CD4-positive, CD25-positive, alpha-beta regulatory T cell (primary cell): ENCODE data around the gene SETD5. TPM values are rescaled to one million over a fixed set of nuclear protein-coding genes. Genes with fewer than 3 reads are reported as not detected.
"Not testable (repeated sequence)": the region's sequence is repeated elsewhere in the genome, so short reads cannot be mapped to it uniquely, and the experiment has no call there.

Experiments used
- ATAC-seq, 2 donors: fragments of 150-1000 bp; cut with Tn5 transposase; one replicate each; pipeline ENCODE4 v1.10.0; 2021; ENCODE audit warnings: low read depth in 2 of 2, moderate number of reproducible peaks in 2 of 2, moderate library complexity in 1 of 2
- DNase-seq, 3 donors: peaks; one replicate each; pipeline versions ENCODE4 v3.0.0 to v3.0.0-alpha.2; 2012 to 2022; ENCODE audit warnings: mixed read lengths in 1 of 3
- H3K27ac ChIP-seq: one replicate; pipeline ENCODE4 v1.7.0; 2013; ENCODE audit warnings: mild to moderate bottlenecking, low read length; ENCODE audit not compliant: insufficient read depth, poor library complexity, severe bottlenecking
- H3K27me3 ChIP-seq: one replicate; pipeline ENCODE4 v1.7.0; 2013; ENCODE audit warnings: low read length; ENCODE audit not compliant: control insufficient read depth, insufficient read depth
- H3K36me3 ChIP-seq: one replicate; pipeline ENCODE4 v1.7.0; 2013; ENCODE audit warnings: mild to moderate bottlenecking, low read length, moderate library complexity; ENCODE audit not compliant: control insufficient read depth, insufficient read depth
- H3K4me1 ChIP-seq: 2 replicates; pipeline ENCODE4 v1.7.0; 2013; ENCODE audit warnings: mild to moderate bottlenecking, low read length; ENCODE audit not compliant: insufficient read depth, control insufficient read depth, poor library complexity, severe bottlenecking
- H3K4me3 ChIP-seq: one replicate; pipeline ENCODE4 v1.7.0; 2013; ENCODE audit warnings: low read depth, mild to moderate bottlenecking, low read length, moderate library complexity
- H3K9me3 ChIP-seq, 2 experiments: 1 replicate in 1 of 2; 2 replicates in 1 of 2; pipeline ENCODE4 v1.7.0; 2013; ENCODE audit warnings: low read length in 2 of 2, mild to moderate bottlenecking in 1 of 2, moderate library complexity in 1 of 2; ENCODE audit not compliant: control insufficient read depth in 2 of 2
- H3K27ac Mint-ChIP-seq, 3 donors: one replicate each; pipeline ENCODE4 v1.8.0; 2020 to 2022; ENCODE audit warnings: mild to moderate bottlenecking in 3 of 3, mixed read lengths in 3 of 3, moderate library complexity in 2 of 3
- H3K27me3 Mint-ChIP-seq: one replicate; pipeline ENCODE4 v1.8.0; 2022; ENCODE audit warnings: mild to moderate bottlenecking, mixed read lengths
- H3K36me3 Mint-ChIP-seq: one replicate; pipeline ENCODE4 v1.8.0; 2020; ENCODE audit warnings: mixed read lengths
- H3K4me1 Mint-ChIP-seq, 4 donors: one replicate each; pipeline ENCODE4 v1.8.0; 2020 to 2022; ENCODE audit warnings: mixed read lengths in 4 of 4, mild to moderate bottlenecking in 1 of 4
- H3K4me3 Mint-ChIP-seq, 4 donors: one replicate each; pipeline ENCODE4 v1.8.0; 2020 to 2022; ENCODE audit warnings: mild to moderate bottlenecking in 4 of 4, mixed read lengths in 4 of 4, moderate library complexity in 3 of 4
- H3K9me3 Mint-ChIP-seq, 7 donors: one replicate each; pipeline ENCODE4 v1.8.0; 2020 to 2022; ENCODE audit warnings: mixed read lengths in 7 of 7, mild to moderate bottlenecking in 3 of 7, moderate library complexity in 2 of 7
- polyA plus RNA-seq, 4 donors: library from polyadenylated mRNA; unstranded; fragments of 300-500 nt; fragmentation: Illumina TruSeq; gene quantifications; one replicate each; pipeline ENCODE4 v1.2.3, GENCODE V29; 2021
- total RNA-seq: library from RNA; stranded (reverse); gene quantifications from one replicate; pipeline ENCODE4 v1.2.3, GENCODE V29; 2022

The SETD5 gene
- total and polyA plus RNA-seq, 5 donors from 2014 or later = 17.7 to 120 (median 26.2) TPM

- H3K4me1 Mint-ChIP-seq = peaks cover 0 to 5% (median 0%) of the 10 kb centered on the region in 4 donors
Observed at GRCh38 chr3:9476935-9477334, 79.5 kb downstream of the SETD5 start.

GRCh38 chr3:9480265-9480664 is 82.8 kb downstream of the SETD5 start:
- no peak for ATAC-seq
- H3K4me3 ChIP-seq = no peak overlapping the region
- H3K36me3 ChIP-seq = peaks cover 59% of the 10 kb centered on the region
- no peak overlapping the region for H3K27ac ChIP-seq
- H3K36me3 Mint-ChIP-seq = peaks cover 37% of the 10 kb centered on the region
- H3K4me1 ChIP-seq = no peaks in the 10 kb centered on the region
- no peaks in the 10 kb centered on the region for H3K9me3 ChIP-seq
- no peak for DNase-seq
- H3K4me3 Mint-ChIP-seq = no peak overlapping the region
- H3K9me3 Mint-ChIP-seq = peaks cover 0 to 1% (median 0%) of the 10 kb centered on the region in 7 donors
- no peaks in the 10 kb centered on the region for H3K27me3 ChIP-seq
- H3K4me1 Mint-ChIP-seq = peaks cover 0 to 5% (median 0%) of the 10 kb centered on the region in 4 donors
- no peak overlapping the region for H3K27ac Mint-ChIP-seq
- no peaks in the 10 kb centered on the region for H3K27me3 Mint-ChIP-seq

More at GRCh38 chr3:9476935-9477334, 79.5 kb downstream of the SETD5 start:
- H3K27ac Mint-ChIP-seq = peak overlapping the region in 1 of 3 donors; percentile 32
- Histone ChIP-seq H3K27me3 (no peaks in the 10 kb centered on the region), H3K27ac (no peak overlapping the region), H3K4me3 (no peak overlapping the region), H3K4me1 (no peaks in the 10 kb centered on the region), H3K9me3 (no peaks in the 10 kb centered on the region), H3K36me3 (peaks cover 89% of the 10 kb centered on the region)
- H3K36me3 Mint-ChIP-seq = peaks cover 66% of the 10 kb centered on the region
- no peaks in the 10 kb centered on the region for H3K27me3 Mint-ChIP-seq
- no peak for DNase-seq
- H3K4me3 Mint-ChIP-seq = no peak overlapping the region
- H3K9me3 Mint-ChIP-seq = peaks cover 0 to 1% (median 0%) of the 10 kb centered on the region in 7 donors
- ATAC-seq = no peak

GRCh38 chr3:9485248-9485647 is 87.8 kb downstream of the SETD5 start:
- Mint-ChIP-seq H3K36me3 (peaks cover 12% of the 10 kb centered on the region), H3K4me3 (no peak overlapping the region), H3K27ac (no peak overlapping the region), H3K9me3 (peaks cover 0 to 8% (median 3%) of the 10 kb centered on the region in 7 donors), H3K4me1 (no peaks in the 10 kb centered on the region), H3K27me3 (no peaks in the 10 kb centered on the region)
- H3K27ac ChIP-seq = no peak overlapping the region
- no peaks in the 10 kb centered on the region for H3K9me3 ChIP-seq
- no peak overlapping the region for H3K4me3 ChIP-seq
- peaks cover 18% of the 10 kb centered on the region for H3K36me3 ChIP-seq
- no peak for ATAC-seq
- H3K27me3 ChIP-seq = no peaks in the 10 kb centered on the region
- no peaks in the 10 kb centered on the region for H3K4me1 ChIP-seq
- no peak for DNase-seq

GRCh38 chr3:9491506-9491905 is 94.1 kb downstream of the SETD5 start:
- Mint-ChIP-seq H3K36me3 (peaks cover 27% of the 10 kb centered on the region), H3K4me3 (no peak overlapping the region), H3K27me3 (no peaks in the 10 kb centered on the region), H3K27ac (peak overlapping the region in 2 of 3 donors; percentile 1 to 64), H3K9me3 (peaks cover 0 to 8% (median 3%) of the 10 kb centered on the region in 7 donors), H3K4me1 (no peaks in the 10 kb centered on the region)
- Histone ChIP-seq H3K36me3 (no peaks in the 10 kb centered on the region), H3K4me1 (no peaks in the 10 kb centered on the region), H3K27me3 (no peaks in the 10 kb centered on the region), H3K4me3 (no peak overlapping the region), H3K9me3 (no peaks in the 10 kb centered on the region), H3K27ac (no peak overlapping the region)
- no peak for ATAC-seq
- DNase-seq = no peak

- H3K9me3 Mint-ChIP-seq, H3K4me3 ChIP-seq, H3K4me1 Mint-ChIP-seq, H3K9me3 ChIP-seq, H3K27ac ChIP-seq, H3K27me3 Mint-ChIP-seq, H3K27me3 ChIP-seq, H3K4me1 ChIP-seq, DNase-seq, ATAC-seq, H3K27ac Mint-ChIP-seq, H3K4me3 Mint-ChIP-seq, H3K36me3 ChIP-seq: not testable (repeated sequence)
- peaks cover 22% of the 10 kb centered on the region for H3K36me3 Mint-ChIP-seq
Observed at GRCh38 chr3:9494036-9494435, 96.6 kb downstream of the SETD5 start.

- H3K27me3 Mint-ChIP-seq = peaks cover 17% of the 10 kb centered on the region
- Histone ChIP-seq H3K27ac (no peak overlapping the region), H3K9me3 (no peaks in the 10 kb centered on the region), H3K36me3 (no peaks in the 10 kb centered on the region), H3K4me3 (no peak overlapping the region), H3K4me1 (peaks cover 12% of the 10 kb centered on the region), H3K27me3 (peaks cover 6% of the 10 kb centered on the region)
- H3K4me3 Mint-ChIP-seq = no peak overlapping the region
- peaks cover 22% of the 10 kb centered on the region for H3K36me3 Mint-ChIP-seq
- H3K27ac Mint-ChIP-seq = no peak overlapping the region
- ATAC-seq = no peak
- H3K4me1 Mint-ChIP-seq = peaks cover 0 to 9% (median 1%) of the 10 kb centered on the region in 4 donors
- DNase-seq = no peak
- H3K9me3 Mint-ChIP-seq = no peaks in the 10 kb centered on the region
Observed at GRCh38 chr3:9496893-9497292, 99.5 kb downstream of the SETD5 start.

- Mint-ChIP-seq H3K9me3 (no peaks in the 10 kb centered on the region), H3K4me3 (no peak overlapping the region), H3K36me3 (peaks cover 22% of the 10 kb centered on the region), H3K27ac (no peak overlapping the region), H3K4me1 (peaks cover 0 to 9% (median 1%) of the 10 kb centered on the region in 4 donors), H3K27me3 (peaks cover 22% of the 10 kb centered on the region)
- DNase-seq (no peak), ATAC-seq (no peak)
- Histone ChIP-seq H3K4me3 (no peak overlapping the region), H3K9me3 (no peaks in the 10 kb centered on the region), H3K4me1 (peaks cover 12% of the 10 kb centered on the region), H3K36me3 (no peaks in the 10 kb centered on the region), H3K27ac (no peak overlapping the region), H3K27me3 (peaks cover 7% of the 10 kb centered on the region)
Observed at GRCh38 chr3:9497821-9498565, 100.6 kb downstream of the SETD5 start.

- no peak for ATAC-seq
- no peak for DNase-seq
- H3K4me3 Mint-ChIP-seq = no peak overlapping the region
- H3K27ac Mint-ChIP-seq = no peak overlapping the region
- Histone ChIP-seq H3K36me3 (no peaks in the 10 kb centered on the region), H3K27ac (no peak overlapping the region), H3K4me3 (no peak overlapping the region), H3K4me1 (peaks cover 12% of the 10 kb centered on the region), H3K27me3 (peaks cover 7% of the 10 kb centered on the region), H3K9me3 (no peaks in the 10 kb centered on the region)
- no peaks in the 10 kb centered on the region for H3K9me3 Mint-ChIP-seq
- peaks cover 17% of the 10 kb centered on the region for H3K36me3 Mint-ChIP-seq
- peaks cover 22% of the 10 kb centered on the region for H3K27me3 Mint-ChIP-seq
- peaks cover 0 to 9% (median 1%) of the 10 kb centered on the region in 4 donors for H3K4me1 Mint-ChIP-seq
Observed at GRCh38 chr3:9498781-9499180, 101.4 kb downstream of the SETD5 start.
